Choroid plexus epithelial cell (primary cell): Measurements from ENCODE around the gene FABP7.

Source experiments
- DNase-seq: peaks from one replicate; pipeline ENCODE4 v3.0.0-alpha.2; 2010; ENCODE audit warnings: low read depth
- H3K4me3 ChIP-seq: 2 replicates; pipeline ENCODE4 v1.5.1; 2011; ENCODE audit warnings: low read depth, mild to moderate bottlenecking, control low read depth, low read length, moderate library complexity
- TF ChIP-seq, protein P1 (sequence below): conservative IDR thresholded peaks from 2 replicates; pipeline ENCODE4 v1.5.1; 2011; ENCODE audit warnings: low read depth, mild to moderate bottlenecking, control low read depth, inconsistent platforms, low read length, moderate library complexity

Gene FABP7

DNA sequence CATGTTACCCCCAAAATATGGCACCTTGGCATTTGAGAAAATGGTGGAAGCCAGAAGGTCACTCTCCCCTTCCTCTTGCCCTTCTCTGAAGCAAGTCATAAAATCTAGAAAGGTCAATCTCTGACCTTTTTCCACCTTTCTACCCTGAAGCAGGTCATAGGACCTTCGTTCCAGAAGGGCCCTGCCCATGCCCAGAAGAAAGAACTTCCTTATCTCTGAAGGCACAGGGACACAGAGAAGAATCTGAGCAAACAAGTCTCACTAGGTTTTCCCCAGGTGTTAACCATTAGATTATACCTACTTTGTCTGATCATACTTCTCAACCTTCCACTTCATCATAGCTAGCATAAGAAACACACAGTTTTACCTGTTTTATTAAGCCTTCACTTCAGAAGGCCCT, 52.0 kb downstream of the FABP7 start:
- H3K4me3 ChIP-seq, result no peak overlapping the region
- no peak for DNase-seq
- TF ChIP-seq, protein P1, sequence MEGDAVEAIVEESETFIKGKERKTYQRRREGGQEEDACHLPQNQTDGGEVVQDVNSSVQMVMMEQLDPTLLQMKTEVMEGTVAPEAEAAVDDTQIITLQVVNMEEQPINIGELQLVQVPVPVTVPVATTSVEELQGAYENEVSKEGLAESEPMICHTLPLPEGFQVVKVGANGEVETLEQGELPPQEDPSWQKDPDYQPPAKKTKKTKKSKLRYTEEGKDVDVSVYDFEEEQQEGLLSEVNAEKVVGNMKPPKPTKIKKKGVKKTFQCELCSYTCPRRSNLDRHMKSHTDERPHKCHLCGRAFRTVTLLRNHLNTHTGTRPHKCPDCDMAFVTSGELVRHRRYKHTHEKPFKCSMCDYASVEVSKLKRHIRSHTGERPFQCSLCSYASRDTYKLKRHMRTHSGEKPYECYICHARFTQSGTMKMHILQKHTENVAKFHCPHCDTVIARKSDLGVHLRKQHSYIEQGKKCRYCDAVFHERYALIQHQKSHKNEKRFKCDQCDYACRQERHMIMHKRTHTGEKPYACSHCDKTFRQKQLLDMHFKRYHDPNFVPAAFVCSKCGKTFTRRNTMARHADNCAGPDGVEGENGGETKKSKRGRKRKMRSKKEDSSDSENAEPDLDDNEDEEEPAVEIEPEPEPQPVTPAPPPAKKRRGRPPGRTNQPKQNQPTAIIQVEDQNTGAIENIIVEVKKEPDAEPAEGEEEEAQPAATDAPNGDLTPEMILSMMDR, result no peak

DNA sequence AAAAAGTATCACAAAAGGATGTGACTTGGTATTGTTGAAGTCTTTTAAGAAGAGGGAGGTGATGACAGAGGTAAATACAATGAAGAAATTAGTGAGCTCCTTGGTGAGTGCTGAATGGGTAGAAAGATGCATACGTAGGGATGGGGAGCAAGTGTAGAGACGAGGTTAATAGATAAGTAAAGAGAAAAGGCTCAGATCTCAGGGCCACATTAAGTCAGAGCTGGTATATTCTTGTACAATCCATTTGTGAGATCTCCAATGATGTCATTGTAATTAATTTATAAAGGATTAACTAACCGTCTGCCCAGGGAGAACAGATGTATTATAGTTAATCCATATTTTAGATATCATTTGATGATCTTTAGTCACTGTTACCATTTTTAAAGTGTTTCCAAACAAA, 52.9 kb downstream of the FABP7 start:
- TF ChIP-seq, protein P1, result no peak
- no peak overlapping the region for H3K4me3 ChIP-seq
- DNase-seq, result no peak

GRCh38 chr6:122833021-122833491, 53.5 kb downstream of the FABP7 start:
- DNase-seq, result peak; percentile 21
- H3K4me3 ChIP-seq, result peak overlapping the region; percentile 0
- TF ChIP-seq, protein P1, result no peak
